Osteoblast (primary cell): ENCODE measurements around the gene LRRC46. TPM values are rescaled to one million over a fixed set of nuclear protein-coding genes. Genes with fewer than 3 reads are reported as not detected.
A peak's percentile ranks its signal among the peaks of the same experiment; 100 is the strongest.

ENCODE experiments used
- DNase-seq: peaks from one replicate; pipeline ENCODE4 v3.0.0; 2011; ENCODE audit warnings: low spot score, mixed read lengths; ENCODE audit not compliant: insufficient read length; ENCODE audit errors: missing footprints
- H2AFZ ChIP-seq: 2 replicates; pipeline ENCODE4 v1.6.0; 2011; ENCODE audit warnings: mild to moderate bottlenecking, low read length
- H3K27ac ChIP-seq: 2 replicates; pipeline ENCODE4 v1.5.1; 2011; ENCODE audit warnings: mild to moderate bottlenecking, low read depth, low read length, moderate library complexity
- H3K27me3 ChIP-seq: 2 replicates; pipeline ENCODE4 v1.6.0; 2012; ENCODE audit warnings: mild to moderate bottlenecking, control low read depth, inconsistent platforms, low read length, moderate library complexity; ENCODE audit not compliant: insufficient read depth
- H3K36me3 ChIP-seq: 2 replicates; pipeline ENCODE4 v1.5.1; 2011; ENCODE audit warnings: mild to moderate bottlenecking, low read length, control low read depth, moderate library complexity; ENCODE audit not compliant: insufficient read depth
- H3K4me1 ChIP-seq: 2 replicates; pipeline ENCODE4 v1.5.1; 2011; ENCODE audit warnings: mild to moderate bottlenecking, low read length, control low read depth, moderate library complexity; ENCODE audit not compliant: insufficient read depth
- H3K4me2 ChIP-seq: 2 replicates; pipeline ENCODE4 v1.6.0; 2011; ENCODE audit warnings: mild to moderate bottlenecking, low read length; ENCODE audit not compliant: insufficient read depth
- H3K4me3 ChIP-seq: fragments of 200-600 bp; sonication (generic); 3 replicates; pipeline ENCODE4 v1.5.1; 2012; ENCODE audit warnings: mild to moderate bottlenecking, low read length, inconsistent platforms; ENCODE audit not compliant: insufficient read depth
- H3K79me2 ChIP-seq: 2 replicates; pipeline ENCODE4 v1.6.0; 2012; ENCODE audit warnings: mild to moderate bottlenecking, low read length, control low read depth, inconsistent platforms; ENCODE audit not compliant: insufficient read depth
- H3K9me3 ChIP-seq: 2 replicates; pipeline ENCODE4 v1.5.1; 2011; ENCODE audit warnings: low read depth, low read length, control low read depth
- H4K20me1 ChIP-seq: 2 replicates; pipeline ENCODE4 v1.6.0; 2012; ENCODE audit warnings: mild to moderate bottlenecking, low read length, control low read depth; ENCODE audit not compliant: insufficient read depth
- CTCF ChIP-seq: IDR thresholded peaks from 2 replicates; pipeline ENCODE4 v1.5.1; 2011; ENCODE audit warnings: mild to moderate bottlenecking, low read depth, low read length, moderate library complexity; ENCODE audit errors: extremely low read depth
- total RNA-seq: library from RNA; depleted of rRNA; stranded (reverse); fragments of >200 nt; gene quantifications from 2 replicates; pipeline ENCODE4 v1.2.3, GENCODE V29; 2012

Gene LRRC46
- total RNA-seq, 1 donor: not detected

- no peak overlapping the region for H3K27ac ChIP-seq
- no peaks in the 10 kb centered on the region for H4K20me1 ChIP-seq
- no peaks in the 10 kb centered on the region for H3K79me2 ChIP-seq
- H3K36me3 ChIP-seq: no peaks in the 10 kb centered on the region
- H3K9me3 ChIP-seq: no peaks in the 10 kb centered on the region
- no peak overlapping the region for H3K4me3 ChIP-seq
- no peak overlapping the region for H2AFZ ChIP-seq
- no peak for TF ChIP-seq CTCF
- DNase-seq: peak; percentile 62
- H3K4me1 ChIP-seq: peaks cover 7% of the 10 kb centered on the region
- H3K4me2 ChIP-seq: no peak overlapping the region
- H3K27me3 ChIP-seq: peaks cover 56% of the 10 kb centered on the region
These were observed 24.3 kb downstream of the LRRC46 start for GRCh38 chr17:47855737-47856136.

- TF ChIP-seq CTCF: no peak
- Histone ChIP-seq H3K79me2 (no peaks in the 10 kb centered on the region), H3K4me3 (no peak overlapping the region), H3K4me2 (no peak overlapping the region), H3K27me3 (peaks cover 52% of the 10 kb centered on the region), H3K27ac (no peak overlapping the region), H4K20me1 (no peaks in the 10 kb centered on the region), H3K4me1 (peaks cover 3% of the 10 kb centered on the region), H2AFZ (no peak overlapping the region), H3K9me3 (no peaks in the 10 kb centered on the region), H3K36me3 (no peaks in the 10 kb centered on the region)
- peak; percentile 66 for DNase-seq
These were observed 25.4 kb downstream of the LRRC46 start for GRCh38 chr17:47856830-47857229.

- Histone ChIP-seq H3K4me1 (peaks cover 5% of the 10 kb centered on the region), H3K79me2 (no peaks in the 10 kb centered on the region), H3K4me3 (no peak overlapping the region), H3K27ac (no peak overlapping the region), H3K27me3 (peaks cover 42% of the 10 kb centered on the region), H3K9me3 (no peaks in the 10 kb centered on the region), H3K4me2 (no peak overlapping the region), H3K36me3 (no peaks in the 10 kb centered on the region), H4K20me1 (no peaks in the 10 kb centered on the region), H2AFZ (no peak overlapping the region)
- DNase-seq: peak; percentile 70
- TF ChIP-seq CTCF: no peak
These were observed 26.3 kb downstream of the LRRC46 start for GRCh38 chr17:47857551-47858455.

- H3K36me3 ChIP-seq: no peaks in the 10 kb centered on the region
- no peak for TF ChIP-seq CTCF
- no peak for DNase-seq
- H4K20me1 ChIP-seq: no peaks in the 10 kb centered on the region
- H2AFZ ChIP-seq: no peak overlapping the region
- H3K4me3 ChIP-seq: no peak overlapping the region
- no peaks in the 10 kb centered on the region for H3K9me3 ChIP-seq
- no peak overlapping the region for H3K27ac ChIP-seq
- peaks cover 13% of the 10 kb centered on the region for H3K4me1 ChIP-seq
- peaks cover 16% of the 10 kb centered on the region for H3K27me3 ChIP-seq
- no peaks in the 10 kb centered on the region for H3K79me2 ChIP-seq
- H3K4me2 ChIP-seq: no peak overlapping the region
These were observed 28.9 kb downstream of the LRRC46 start for GRCh38 chr17:47860386-47860785.
